ENCODE data around the gene RWDD2A. TPM values are rescaled to one million over a fixed set of nuclear protein-coding genes. Genes with fewer than 3 reads are reported as not detected.
A peak's percentile ranks its signal among the peaks of the same experiment; 100 is the strongest.
"Not testable (repeated sequence)": the region's sequence is repeated elsewhere in the genome, so short reads cannot be mapped to it uniquely, and the experiment has no call there.

The RWDD2A gene
- total and polyA plus RNA-seq, 2 donors, result 1.8 to 4.3 TPM

GRCh38 chr6:83191974-83192373 lies 1.2 kb upstream of the RWDD2A start:
- not testable (repeated sequence) for DNase-seq (ENCODE audit: low read depth in 6 of 9, low spot score in 9 of 9); H3K36me3 ChIP-seq (ENCODE audit: control insufficient read depth in 2 of 2, insufficient read depth in 2 of 2, low read length in 1 of 2); H3K9me3 ChIP-seq (ENCODE audit: control insufficient read depth in 2 of 2, insufficient read depth in 1 of 2, low read length in 1 of 2); H3K27me3 ChIP-seq (ENCODE audit: control insufficient read depth in 2 of 2, insufficient read depth in 1 of 2, low read length in 1 of 2); H3K27ac ChIP-seq (ENCODE audit: low read depth in 1 of 2, low read length in 1 of 2)
- Histone ChIP-seq H3K4me3 (ENCODE audit: low read length in 2 of 2) (peak overlapping the region in 1 of 2 donors; percentile 73), H3K4me1 (ENCODE audit: control insufficient read depth in 2 of 2, insufficient read depth in 2 of 2, low read length in 2 of 2) (peaks cover 10 to 11% of the 10 kb centered on the region in 2 donors)
- 91% methylated on average over 18 of the region's 18 CpGs for WGBS

GRCh38 chr6:83192456-83192855 lies 701 bp upstream of the RWDD2A start:
- peaks cover 10 to 11% of the 10 kb centered on the region in 2 donors for H3K4me1 ChIP-seq (ENCODE audit: control insufficient read depth in 2 of 2, insufficient read depth in 2 of 2, low read length in 2 of 2)
- peak overlapping the region in 1 of 2 donors; percentile 65 for H3K27ac ChIP-seq (ENCODE audit: low read depth in 1 of 2, low read length in 1 of 2)
- peak in 1 of 9 donors; percentile 23 for DNase-seq (ENCODE audit: low read depth in 6 of 9, low spot score in 9 of 9)
- 5% methylated on average over 4 of the region's 4 CpGs for WGBS
- peaks cover 3% of the 10 kb centered on the region in 2 donors for H3K36me3 ChIP-seq (ENCODE audit: control insufficient read depth in 2 of 2, insufficient read depth in 2 of 2, low read length in 1 of 2)
- H3K9me3 ChIP-seq (ENCODE audit: control insufficient read depth in 2 of 2, insufficient read depth in 1 of 2, low read length in 1 of 2), result no peaks in the 10 kb centered on the region
- H3K27me3 ChIP-seq (ENCODE audit: control insufficient read depth in 2 of 2, insufficient read depth in 1 of 2, low read length in 1 of 2), result peaks cover 0 to 4% of the 10 kb centered on the region in 2 donors
- peak overlapping the region; percentile 73 to 77 for H3K4me3 ChIP-seq (ENCODE audit: low read length in 2 of 2)

- no peak overlapping the region for H3K27ac ChIP-seq (ENCODE audit: low read depth in 1 of 2, low read length in 1 of 2)
- peak in 5 of 9 donors; percentile 15 to 47 (median 23) for DNase-seq (ENCODE audit: low read depth in 6 of 9, low spot score in 9 of 9)
- peak overlapping the region; percentile 73 to 77 for H3K4me3 ChIP-seq (ENCODE audit: low read length in 2 of 2)
- peaks cover 2 to 3% of the 10 kb centered on the region in 2 donors for H3K36me3 ChIP-seq (ENCODE audit: control insufficient read depth in 2 of 2, insufficient read depth in 2 of 2, low read length in 1 of 2)
- peaks cover 0 to 4% of the 10 kb centered on the region in 2 donors for H3K27me3 ChIP-seq (ENCODE audit: control insufficient read depth in 2 of 2, insufficient read depth in 1 of 2, low read length in 1 of 2)
- 5% methylated on average over 44 of the region's 44 CpGs for WGBS
- H3K9me3 ChIP-seq (ENCODE audit: control insufficient read depth in 2 of 2, insufficient read depth in 1 of 2, low read length in 1 of 2), result no peaks in the 10 kb centered on the region
- peaks cover 8 to 15% of the 10 kb centered on the region in 2 donors for H3K4me1 ChIP-seq (ENCODE audit: control insufficient read depth in 2 of 2, insufficient read depth in 2 of 2, low read length in 2 of 2)
Observed at GRCh38 chr6:83193747-83194566, 800 bp downstream of the RWDD2A start.

- no peak for DNase-seq (ENCODE audit: low read depth in 6 of 9, low spot score in 9 of 9)
- no peak overlapping the region for H3K27ac ChIP-seq (ENCODE audit: low read depth in 1 of 2, low read length in 1 of 2)
- H3K27me3 ChIP-seq (ENCODE audit: control insufficient read depth in 2 of 2, insufficient read depth in 1 of 2, low read length in 1 of 2), result peaks cover 0 to 4% of the 10 kb centered on the region in 2 donors
- peaks cover 5 to 14% of the 10 kb centered on the region in 2 donors for H3K4me1 ChIP-seq (ENCODE audit: control insufficient read depth in 2 of 2, insufficient read depth in 2 of 2, low read length in 2 of 2)
- peaks cover 0 to 3% of the 10 kb centered on the region in 2 donors for H3K36me3 ChIP-seq (ENCODE audit: control insufficient read depth in 2 of 2, insufficient read depth in 2 of 2, low read length in 1 of 2)
- no peak overlapping the region for H3K4me3 ChIP-seq (ENCODE audit: low read length in 2 of 2)
- WGBS, result 62% methylated on average over 4 of the region's 4 CpGs
- no peaks in the 10 kb centered on the region for H3K9me3 ChIP-seq (ENCODE audit: control insufficient read depth in 2 of 2, insufficient read depth in 1 of 2, low read length in 1 of 2)
Observed at GRCh38 chr6:83198486-83199172, 5.5 kb downstream of the RWDD2A start.

- H3K9me3 ChIP-seq (ENCODE audit: control insufficient read depth in 2 of 2, insufficient read depth in 1 of 2, low read length in 1 of 2), result no peaks in the 10 kb centered on the region
- DNase-seq (ENCODE audit: low read depth in 6 of 9, low spot score in 9 of 9), result no peak
- no peaks in the 10 kb centered on the region for H3K27me3 ChIP-seq (ENCODE audit: control insufficient read depth in 2 of 2, insufficient read depth in 1 of 2, low read length in 1 of 2)
- no peak overlapping the region for H3K4me3 ChIP-seq (ENCODE audit: low read length in 2 of 2)
- H3K4me1 ChIP-seq (ENCODE audit: control insufficient read depth in 2 of 2, insufficient read depth in 2 of 2, low read length in 2 of 2), result peaks cover 2 to 7% of the 10 kb centered on the region in 2 donors
- no peak overlapping the region for H3K27ac ChIP-seq (ENCODE audit: low read depth in 1 of 2, low read length in 1 of 2)
- peaks cover 0 to 3% of the 10 kb centered on the region in 2 donors for H3K36me3 ChIP-seq (ENCODE audit: control insufficient read depth in 2 of 2, insufficient read depth in 2 of 2, low read length in 1 of 2)
- 95% methylated on average over 5 of the region's 5 CpGs for whole genome bisulfite sequencing
Observed at GRCh38 chr6:83199173-83199862, 6.2 kb downstream of the RWDD2A start.

GRCh38 chr6:83199863-83200225 lies 6.7 kb downstream of the RWDD2A start:
- H3K27ac ChIP-seq (ENCODE audit: low read depth in 1 of 2, low read length in 1 of 2), result no peak overlapping the region
- H3K4me3 ChIP-seq (ENCODE audit: low read length in 2 of 2), result no peak overlapping the region
- peaks cover 2 to 7% of the 10 kb centered on the region in 2 donors for H3K4me1 ChIP-seq (ENCODE audit: control insufficient read depth in 2 of 2, insufficient read depth in 2 of 2, low read length in 2 of 2)
- no peak for DNase-seq (ENCODE audit: low read depth in 6 of 9, low spot score in 9 of 9)
- peaks cover 0 to 2% of the 10 kb centered on the region in 2 donors for H3K36me3 ChIP-seq (ENCODE audit: control insufficient read depth in 2 of 2, insufficient read depth in 2 of 2, low read length in 1 of 2)
- no peaks in the 10 kb centered on the region for H3K9me3 ChIP-seq (ENCODE audit: control insufficient read depth in 2 of 2, insufficient read depth in 1 of 2, low read length in 1 of 2)
- WGBS, result 97% methylated on average over 2 of the region's 2 CpGs
- no peaks in the 10 kb centered on the region for H3K27me3 ChIP-seq (ENCODE audit: control insufficient read depth in 2 of 2, insufficient read depth in 1 of 2, low read length in 1 of 2)

GRCh38 chr6:83202031-83202430 lies 8.9 kb downstream of the RWDD2A start:
- Histone ChIP-seq H3K27me3 (ENCODE audit: control insufficient read depth in 2 of 2, insufficient read depth in 1 of 2, low read length in 1 of 2) (no peaks in the 10 kb centered on the region), H3K36me3 (ENCODE audit: control insufficient read depth in 2 of 2, insufficient read depth in 2 of 2, low read length in 1 of 2) (no peaks in the 10 kb centered on the region), H3K9me3 (ENCODE audit: control insufficient read depth in 2 of 2, insufficient read depth in 1 of 2, low read length in 1 of 2) (no peaks in the 10 kb centered on the region), H3K4me3 (ENCODE audit: low read length in 2 of 2) (no peak overlapping the region), H3K27ac (ENCODE audit: low read depth in 1 of 2, low read length in 1 of 2) (no peak overlapping the region), H3K4me1 (ENCODE audit: control insufficient read depth in 2 of 2, insufficient read depth in 2 of 2, low read length in 2 of 2) (peaks cover 2 to 7% of the 10 kb centered on the region in 2 donors)
- 87% methylated on average over 4 of the region's 4 CpGs for WGBS
- DNase-seq (ENCODE audit: low read depth in 6 of 9, low spot score in 9 of 9), result no peak

GRCh38 chr6:83215131-83216047 lies 22.2 kb downstream of the RWDD2A start:
- WGBS, result 41% methylated on average over 7 of the region's 7 CpGs
- H3K27ac ChIP-seq (ENCODE audit: low read depth in 1 of 2, low read length in 1 of 2), result no peak overlapping the region
- H3K4me3 ChIP-seq (ENCODE audit: low read length in 2 of 2), result no peak overlapping the region
- no peaks in the 10 kb centered on the region for H3K4me1 ChIP-seq (ENCODE audit: control insufficient read depth in 2 of 2, insufficient read depth in 2 of 2, low read length in 2 of 2)
- DNase-seq (ENCODE audit: low read depth in 6 of 9, low spot score in 9 of 9), result peak in 6 of 9 donors; percentile 19 to 70 (median 40)
- no peaks in the 10 kb centered on the region for H3K27me3 ChIP-seq (ENCODE audit: control insufficient read depth in 2 of 2, insufficient read depth in 1 of 2, low read length in 1 of 2)
- H3K36me3 ChIP-seq (ENCODE audit: control insufficient read depth in 2 of 2, insufficient read depth in 2 of 2, low read length in 1 of 2), result no peaks in the 10 kb centered on the region
- no peaks in the 10 kb centered on the region for H3K9me3 ChIP-seq (ENCODE audit: control insufficient read depth in 2 of 2, insufficient read depth in 1 of 2, low read length in 1 of 2)

All from thymus (tissue), 11 donors.